ENCODE measurements around the gene DONSON. TPM values are rescaled to one million over a fixed set of nuclear protein-coding genes. Genes with fewer than 3 reads are reported as not detected.

Gene DONSON
- polyA plus RNA-seq, 4 donors, result 27.9 to 48.2 (median 35.8) TPM

- DNase-seq (ENCODE audit: low read depth in 4 of 4, low spot score in 2 of 4), result no peak
Measured at GRCh38 chr21:33566514-33566913, 22.0 kb downstream of the DONSON start.

GRCh38 chr21:33562389-33562788, 26.1 kb downstream of the DONSON start:
- DNase-seq (ENCODE audit: low read depth in 4 of 4, low spot score in 2 of 4), result no peak

GRCh38 chr21:33561373-33561772, 27.1 kb downstream of the DONSON start:
- no peak for DNase-seq (ENCODE audit: low read depth in 4 of 4, low spot score in 2 of 4)

- no peak for DNase-seq (ENCODE audit: low read depth in 4 of 4, low spot score in 2 of 4)
Measured at GRCh38 chr21:33560965-33561364, 27.5 kb downstream of the DONSON start.

GRCh38 chr21:33559813-33560212, 28.7 kb downstream of the DONSON start:
- no peak for DNase-seq (ENCODE audit: low read depth in 4 of 4, low spot score in 2 of 4)

- no peak for DNase-seq (ENCODE audit: low read depth in 4 of 4, low spot score in 2 of 4)
Measured at GRCh38 chr21:33558777-33559421, 29.6 kb downstream of the DONSON start.

GRCh38 chr21:33557447-33557846, 31.0 kb downstream of the DONSON start:
- no peak for DNase-seq (ENCODE audit: low read depth in 4 of 4, low spot score in 2 of 4)

GRCh38 chr21:33554982-33555344, 33.5 kb downstream of the DONSON start:
- DNase-seq (ENCODE audit: low read depth in 4 of 4, low spot score in 2 of 4), result no peak

GRCh38 chr21:33554236-33554981, 34.1 kb downstream of the DONSON start:
- DNase-seq (ENCODE audit: low read depth in 4 of 4, low spot score in 2 of 4), result no peak

- no peak for DNase-seq (ENCODE audit: low read depth in 4 of 4, low spot score in 2 of 4)
Measured at GRCh38 chr21:33552999-33553598, 35.4 kb downstream of the DONSON start.

GRCh38 chr21:33552093-33552998, 36.1 kb downstream of the DONSON start:
- no peak for DNase-seq (ENCODE audit: low read depth in 4 of 4, low spot score in 2 of 4)

- no peak for DNase-seq (ENCODE audit: low read depth in 4 of 4, low spot score in 2 of 4)
Measured at GRCh38 chr21:33551664-33552063, 36.8 kb downstream of the DONSON start.

GRCh38 chr21:33550772-33551660, 37.5 kb downstream of the DONSON start:
- no peak for DNase-seq (ENCODE audit: low read depth in 4 of 4, low spot score in 2 of 4)

- DNase-seq (ENCODE audit: low read depth in 4 of 4, low spot score in 2 of 4), result no peak
Measured at GRCh38 chr21:33549848-33550771, 38.4 kb downstream of the DONSON start.

GRCh38 chr21:33546086-33546485, 42.4 kb downstream of the DONSON start:
- DNase-seq (ENCODE audit: low read depth in 4 of 4, low spot score in 2 of 4), result no peak

- DNase-seq (ENCODE audit: low read depth in 4 of 4, low spot score in 2 of 4), result no peak
Measured at GRCh38 chr21:33544451-33545195, 43.9 kb downstream of the DONSON start.

GRCh38 chr21:33543505-33544129, 44.9 kb downstream of the DONSON start:
- DNase-seq (ENCODE audit: low read depth in 4 of 4, low spot score in 2 of 4), result peak in 1 of 4 donors; percentile 64
